ENCODE data around the gene MYBPH. TPM values are rescaled to one million over a fixed set of nuclear protein-coding genes. Genes with fewer than 3 reads are reported as not detected.

Gene MYBPH
- total RNA-seq, 1 donor from 2014 or later: not detected

GRCh38 chr1:203200916-203201315, 25.3 kb upstream of the MYBPH start:
- intact Hi-C loops (cut with micrococcal nuclease): no loop called here

GRCh38 chr1:203199816-203200571, 24.4 kb upstream of the MYBPH start:
- intact Hi-C loops (cut with micrococcal nuclease): loop anchor here (5.0 kb wide), 1 partner anchor 152 kb away; the partner anchor contains the start of gene FMOD

- intact Hi-C loops (cut with micrococcal nuclease): loop anchor here (5.0 kb wide), 1 partner anchor 153 kb away; the partner anchor contains the start of gene FMOD
Observed at GRCh38 chr1:203199481-203199815, 23.8 kb upstream of the MYBPH start.

- intact Hi-C loops (cut with micrococcal nuclease): loop anchor here (5.0 kb wide), 1 partner anchor 153 kb away; the partner anchor contains the start of gene FMOD
Observed at GRCh38 chr1:203199002-203199401, 23.4 kb upstream of the MYBPH start.

GRCh38 chr1:203197625-203198024, 22.0 kb upstream of the MYBPH start:
- intact Hi-C loops (cut with micrococcal nuclease): loop anchor here (1.0 to 5.0 kb wide), 2 partner anchors 49 to 155 kb away; partner anchors contain the start of gene FMOD

GRCh38 chr1:203196371-203196770, 20.7 kb upstream of the MYBPH start:
- intact Hi-C loops (cut with micrococcal nuclease): loop anchor here (5.0 kb wide), 1 partner anchor 156 kb away; the partner anchor contains the start of gene FMOD

GRCh38 chr1:203190949-203191348, 15.3 kb upstream of the MYBPH start:
- intact Hi-C loops (cut with micrococcal nuclease): no loop called here

GRCh38 chr1:203189951-203190352, 14.3 kb upstream of the MYBPH start:
- intact Hi-C loops (cut with micrococcal nuclease): no loop called here

GRCh38 chr1:203188686-203189232, 13.1 kb upstream of the MYBPH start:
- intact Hi-C loops (cut with micrococcal nuclease): no loop called here

GRCh38 chr1:203187689-203188264, 12.2 kb upstream of the MYBPH start:
- intact Hi-C loops (cut with micrococcal nuclease): no loop called here

- intact Hi-C loops (cut with micrococcal nuclease): no loop called here
Observed at GRCh38 chr1:203187304-203187685, 11.7 kb upstream of the MYBPH start.

- intact Hi-C loops (cut with micrococcal nuclease): no loop called here
Observed at GRCh38 chr1:203186446-203187303, 11.0 kb upstream of the MYBPH start, which contains the start of gene CHI3L1. TSS of gene CHI3L1 (minus strand) at chr1:203186704. CDS start at chr1:203186623, 81 bp downstream.

GRCh38 chr1:203186091-203186445, 10.4 kb upstream of the MYBPH start:
- intact Hi-C loops (cut with micrococcal nuclease): no loop called here

GRCh38 chr1:203185585-203185984, 10.0 kb upstream of the MYBPH start:
- intact Hi-C loops (cut with micrococcal nuclease): no loop called here

GRCh38 chr1:203185061-203185461, 9.4 kb upstream of the MYBPH start:
- intact Hi-C loops (cut with micrococcal nuclease): no loop called here

- intact Hi-C loops (cut with micrococcal nuclease): no loop called here
Observed at GRCh38 chr1:203184467-203184866, 8.8 kb upstream of the MYBPH start.

GRCh38 chr1:203183828-203184227, 8.2 kb upstream of the MYBPH start:
- intact Hi-C loops (cut with micrococcal nuclease): no loop called here

GRCh38 chr1:203182387-203182953, 6.8 kb upstream of the MYBPH start:
- intact Hi-C loops (cut with micrococcal nuclease): no loop called here

GRCh38 chr1:203181586-203182386, 6.2 kb upstream of the MYBPH start:
- intact Hi-C loops (cut with micrococcal nuclease): no loop called here

- intact Hi-C loops (cut with micrococcal nuclease): no loop called here
Observed at GRCh38 chr1:203180611-203181330, 5.1 kb upstream of the MYBPH start.
